Measurements from ENCODE around the gene SLC6A19. TPM values are rescaled to one million over a fixed set of nuclear protein-coding genes. Genes with fewer than 3 reads are reported as not detected.

The SLC6A19 gene
- total RNA-seq, 1 experiment from 2014 or later: 0.04 TPM

DNA sequence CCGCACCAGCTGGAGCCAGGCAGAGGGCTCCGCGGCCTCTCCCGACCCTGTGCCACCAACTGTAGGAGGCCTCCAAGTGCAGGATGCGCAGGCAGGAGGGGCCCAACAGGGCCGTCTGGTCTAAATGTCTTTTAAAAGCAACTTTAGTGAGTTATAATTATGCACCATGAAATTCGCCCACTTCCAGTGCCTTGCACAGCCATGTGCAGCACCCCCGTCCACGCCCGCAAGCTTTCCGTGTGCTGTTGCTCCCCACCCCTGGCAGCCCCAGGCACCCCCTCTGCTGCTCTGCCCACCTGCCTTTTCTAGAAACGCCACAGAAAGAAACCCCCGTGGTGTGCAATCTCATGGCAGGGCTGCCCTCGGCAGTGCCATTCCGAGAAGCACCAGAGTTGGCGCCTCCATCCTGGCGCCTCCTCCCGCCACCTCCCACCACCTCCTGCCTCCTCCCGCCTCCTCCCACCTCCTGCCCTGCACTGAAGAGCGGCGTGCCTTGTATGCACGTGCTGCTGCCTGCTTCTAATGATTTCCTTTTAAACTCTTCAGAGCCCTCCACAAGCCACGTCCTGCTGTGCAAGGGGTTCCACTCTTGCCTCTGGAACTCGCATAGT lies 16.3 kb downstream of the SLC6A19 start (continued):
- TF ChIP-seq ATF6 (CRISPR knock-in tag; IDR thresholded peaks at IDR 0.05): no peak

- CTCF ChIA-PET: interaction anchor here (1.7 kb wide), 1 partner anchor 14 kb away, joined by 5 read pairs; no protein-coding TSS in a partner anchor
- DNase-seq (ENCODE audit: low spot score): no peak
- no peaks in the 10 kb centered on the region; the same call in 1 of the 2 replicates for H3K27me3 Mint-ChIP-seq (ENCODE audit: low read depth)
- no peak for TF ChIP-seq TEAD4 (CRISPR knock-in tag; IDR thresholded peaks at IDR 0.05)
- TF ChIP-seq, protein P1, sequence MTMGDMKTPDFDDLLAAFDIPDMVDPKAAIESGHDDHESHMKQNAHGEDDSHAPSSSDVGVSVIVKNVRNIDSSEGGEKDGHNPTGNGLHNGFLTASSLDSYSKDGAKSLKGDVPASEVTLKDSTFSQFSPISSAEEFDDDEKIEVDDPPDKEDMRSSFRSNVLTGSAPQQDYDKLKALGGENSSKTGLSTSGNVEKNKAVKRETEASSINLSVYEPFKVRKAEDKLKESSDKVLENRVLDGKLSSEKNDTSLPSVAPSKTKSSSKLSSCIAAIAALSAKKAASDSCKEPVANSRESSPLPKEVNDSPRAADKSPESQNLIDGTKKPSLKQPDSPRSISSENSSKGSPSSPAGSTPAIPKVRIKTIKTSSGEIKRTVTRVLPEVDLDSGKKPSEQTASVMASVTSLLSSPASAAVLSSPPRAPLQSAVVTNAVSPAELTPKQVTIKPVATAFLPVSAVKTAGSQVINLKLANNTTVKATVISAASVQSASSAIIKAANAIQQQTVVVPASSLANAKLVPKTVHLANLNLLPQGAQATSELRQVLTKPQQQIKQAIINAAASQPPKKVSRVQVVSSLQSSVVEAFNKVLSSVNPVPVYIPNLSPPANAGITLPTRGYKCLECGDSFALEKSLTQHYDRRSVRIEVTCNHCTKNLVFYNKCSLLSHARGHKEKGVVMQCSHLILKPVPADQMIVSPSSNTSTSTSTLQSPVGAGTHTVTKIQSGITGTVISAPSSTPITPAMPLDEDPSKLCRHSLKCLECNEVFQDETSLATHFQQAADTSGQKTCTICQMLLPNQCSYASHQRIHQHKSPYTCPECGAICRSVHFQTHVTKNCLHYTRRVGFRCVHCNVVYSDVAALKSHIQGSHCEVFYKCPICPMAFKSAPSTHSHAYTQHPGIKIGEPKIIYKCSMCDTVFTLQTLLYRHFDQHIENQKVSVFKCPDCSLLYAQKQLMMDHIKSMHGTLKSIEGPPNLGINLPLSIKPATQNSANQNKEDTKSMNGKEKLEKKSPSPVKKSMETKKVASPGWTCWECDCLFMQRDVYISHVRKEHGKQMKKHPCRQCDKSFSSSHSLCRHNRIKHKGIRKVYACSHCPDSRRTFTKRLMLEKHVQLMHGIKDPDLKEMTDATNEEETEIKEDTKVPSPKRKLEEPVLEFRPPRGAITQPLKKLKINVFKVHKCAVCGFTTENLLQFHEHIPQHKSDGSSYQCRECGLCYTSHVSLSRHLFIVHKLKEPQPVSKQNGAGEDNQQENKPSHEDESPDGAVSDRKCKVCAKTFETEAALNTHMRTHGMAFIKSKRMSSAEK (CRISPR knock-in tag; IDR thresholded peaks at IDR 0.05; ENCODE audit: borderline replicate concordance): no peak
- no peak for TF ChIP-seq ZNF121 (CRISPR knock-in tag; IDR thresholded peaks at IDR 0.05)
- TF ChIP-seq MAX (CRISPR knock-in tag; IDR thresholded peaks at IDR 0.05): no peak
- TF ChIP-seq JUN (CRISPR knock-in tag; IDR thresholded peaks at IDR 0.05): no peak
- no peak for TF ChIP-seq PRDM15 (CRISPR knock-in tag; IDR thresholded peaks at IDR 0.05)
- TF ChIP-seq SMAD3 (CRISPR knock-in tag; IDR thresholded peaks at IDR 0.05; ENCODE audit: borderline replicate concordance): no peak
- no peak for TF ChIP-seq ATF3 (CRISPR knock-in tag; conservative IDR thresholded peaks at IDR 0.05)
- no peak for TF ChIP-seq FOXP4 (CRISPR knock-in tag; IDR thresholded peaks at IDR 0.05)
- no peak for TF ChIP-seq FOXK1 (CRISPR knock-in tag; IDR thresholded peaks at IDR 0.05)
- no peak for TF ChIP-seq ZNF263 (CRISPR knock-in tag; IDR thresholded peaks at IDR 0.05; ENCODE audit: low read depth)
- TF ChIP-seq ZNF219 (CRISPR knock-in tag; IDR thresholded peaks at IDR 0.05; ENCODE audit: borderline replicate concordance): no peak
- no peak for TF ChIP-seq SP1 (CRISPR knock-in tag; conservative IDR thresholded peaks at IDR 0.05)
- TF ChIP-seq CTCF (IDR thresholded peaks at IDR 0.05): no peak
- no peak for ATAC-seq
- H3K4me1 Mint-ChIP-seq: no peaks in the 10 kb centered on the region
- no peak overlapping the region for H3K4me3 Mint-ChIP-seq
- H3K36me3 Mint-ChIP-seq: no peaks in the 10 kb centered on the region
- no peak overlapping the region for H3K27ac Mint-ChIP-seq
- H3K9me3 Mint-ChIP-seq: peaks cover 20% of the 10 kb centered on the region
- POLR2A ChIA-PET: no interaction called here
Measured at GRCh38 chr5:1218351-1219080, 17.1 kb downstream of the SLC6A19 start.
